IPS-20b (cell line): Measurements from ENCODE around the gene PRR3.
A peak's percentile ranks its signal among the peaks of the same experiment; 100 is the strongest.

ENCODE experiments used
- H3K27ac ChIP-seq: one replicate; pipeline ENCODE4 v1.5.1; 2013; ENCODE audit warnings: low read length
- H3K27me3 ChIP-seq: 2 replicates; pipeline ENCODE4 v1.6.1; 2013; ENCODE audit warnings: mild to moderate bottlenecking, low read length, inconsistent platforms; ENCODE audit not compliant: insufficient read depth
- H3K36me3 ChIP-seq: 2 replicates; pipeline ENCODE4 v1.6.1; 2013; ENCODE audit warnings: low read depth, mild to moderate bottlenecking, inconsistent platforms, low read length, moderate library complexity; ENCODE audit not compliant: insufficient read depth
- H3K4me1 ChIP-seq: 2 replicates; pipeline ENCODE4 v1.6.1; 2013; ENCODE audit warnings: mild to moderate bottlenecking, control low read depth, inconsistent platforms, low read length, moderate library complexity; ENCODE audit not compliant: insufficient read depth
- H3K4me3 ChIP-seq: 2 replicates; pipeline ENCODE4 v1.5.1; 2013; ENCODE audit warnings: mild to moderate bottlenecking, low read length, inconsistent platforms
- H3K9ac ChIP-seq: 2 replicates; pipeline ENCODE4 v1.6.1; 2013; ENCODE audit warnings: low read depth, mild to moderate bottlenecking, inconsistent platforms, low read length, moderate library complexity
- H3K9me3 ChIP-seq: 2 replicates; pipeline ENCODE4 v1.6.1; 2013; ENCODE audit warnings: mild to moderate bottlenecking, low read depth, low read length, inconsistent platforms; ENCODE audit not compliant: insufficient read depth

PRR3 gene

DNA sequence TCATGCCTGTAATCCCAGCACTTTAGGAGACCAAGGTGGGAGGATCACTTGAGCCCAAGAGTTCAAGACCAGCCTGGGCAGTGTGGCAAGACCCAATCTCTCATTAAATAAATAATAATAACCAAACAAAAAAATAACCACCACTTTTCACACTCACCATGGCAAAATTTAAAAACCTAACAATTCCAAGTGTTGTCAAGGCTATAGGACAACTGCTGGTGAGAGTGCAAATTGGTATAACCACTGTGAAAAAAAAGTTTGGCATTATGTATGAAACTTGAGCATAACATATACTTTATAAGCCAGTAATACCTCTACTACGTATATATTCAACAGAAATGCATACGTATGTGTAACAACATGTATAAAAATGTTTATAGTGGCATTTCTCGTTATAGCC, 3.8 kb downstream of the PRR3 start:
- Histone ChIP-seq H3K9me3 (no peaks in the 10 kb centered on the region), H3K27ac (no peak overlapping the region), H3K9ac (no peak overlapping the region), H3K4me3 (no peak overlapping the region), H3K4me1 (no peaks in the 10 kb centered on the region), H3K36me3 (peaks cover 35% of the 10 kb centered on the region), H3K27me3 (no peaks in the 10 kb centered on the region)

DNA sequence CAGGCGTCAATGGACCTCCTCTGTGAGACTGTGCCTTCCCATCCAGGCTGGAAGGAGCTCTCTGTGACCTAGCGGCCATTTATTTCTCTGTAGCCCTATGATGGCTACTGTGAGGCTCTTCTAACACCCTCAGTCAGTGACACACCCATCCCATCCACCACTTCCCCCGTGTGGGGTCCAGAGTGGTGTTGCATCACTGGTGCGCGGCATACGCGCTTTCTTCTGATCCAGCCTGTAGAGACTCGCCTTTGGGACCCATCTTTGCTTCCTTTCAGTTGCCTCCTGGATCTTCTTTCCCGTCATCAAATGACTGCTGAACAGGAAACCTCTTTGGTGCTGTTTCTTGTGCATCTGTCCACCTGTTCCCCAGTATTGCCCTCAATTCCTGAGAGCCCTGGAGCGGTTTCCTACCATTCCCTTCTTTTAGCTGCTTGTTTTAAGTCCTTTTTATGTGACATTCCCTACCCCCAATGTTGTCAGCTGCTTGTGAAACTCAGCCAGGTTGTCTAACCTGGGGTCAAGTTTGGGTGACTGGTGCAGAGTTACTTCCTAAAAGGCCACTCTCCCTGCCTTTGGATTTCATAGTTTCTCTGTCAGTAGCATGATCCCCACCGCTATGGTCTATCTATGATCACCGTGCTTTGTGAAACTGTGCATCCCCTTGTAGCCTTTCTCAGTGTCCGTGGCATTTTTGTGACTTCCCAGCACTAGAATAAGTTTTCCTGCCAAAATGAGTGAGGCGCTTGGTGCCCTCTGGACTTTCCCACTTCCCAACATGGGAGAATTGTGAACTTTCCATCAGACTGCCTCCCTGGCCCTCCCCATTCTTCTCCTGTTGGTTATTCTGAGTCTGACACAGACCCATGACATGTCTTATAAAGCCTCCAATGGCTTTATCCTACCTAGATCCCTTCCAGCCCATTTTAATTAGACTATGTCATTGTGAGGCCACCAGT, 5.7 kb downstream of the PRR3 start:
- H3K27ac ChIP-seq, result no peak overlapping the region
- no peaks in the 10 kb centered on the region for H3K27me3 ChIP-seq
- H3K4me3 ChIP-seq, result no peak overlapping the region
- no peak overlapping the region for H3K9ac ChIP-seq
- H3K4me1 ChIP-seq, result no peaks in the 10 kb centered on the region
- no peaks in the 10 kb centered on the region for H3K9me3 ChIP-seq
- H3K36me3 ChIP-seq, result peaks cover 35% of the 10 kb centered on the region

DNA sequence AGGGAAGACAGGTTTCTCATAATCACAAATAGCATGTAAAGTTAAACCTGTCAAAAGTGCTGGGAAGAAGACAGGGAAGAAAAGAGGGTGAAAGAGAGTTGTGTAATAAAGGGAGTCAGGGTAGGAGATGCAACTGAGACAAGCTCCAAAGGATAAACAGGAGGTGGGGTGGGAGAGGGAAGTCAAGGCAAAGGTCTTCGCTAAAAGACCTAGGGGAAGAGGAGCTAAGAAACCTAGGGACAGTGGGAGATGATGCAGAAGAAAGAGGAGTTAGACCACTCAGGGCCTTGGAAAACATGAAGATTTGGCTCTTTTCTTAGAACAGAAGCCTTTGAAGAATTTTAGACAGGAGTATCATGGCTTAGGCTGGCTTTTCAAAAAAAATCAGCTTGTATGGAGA, 7.0 kb downstream of the PRR3 start:
- peaks cover 28% of the 10 kb centered on the region for H3K36me3 ChIP-seq
- H3K9ac ChIP-seq, result no peak overlapping the region; the same call in 1 of the 2 replicates
- H3K27ac ChIP-seq, result no peak overlapping the region
- H3K4me3 ChIP-seq, result no peak overlapping the region
- no peaks in the 10 kb centered on the region for H3K9me3 ChIP-seq
- no peaks in the 10 kb centered on the region for H3K4me1 ChIP-seq
- no peaks in the 10 kb centered on the region for H3K27me3 ChIP-seq

DNA sequence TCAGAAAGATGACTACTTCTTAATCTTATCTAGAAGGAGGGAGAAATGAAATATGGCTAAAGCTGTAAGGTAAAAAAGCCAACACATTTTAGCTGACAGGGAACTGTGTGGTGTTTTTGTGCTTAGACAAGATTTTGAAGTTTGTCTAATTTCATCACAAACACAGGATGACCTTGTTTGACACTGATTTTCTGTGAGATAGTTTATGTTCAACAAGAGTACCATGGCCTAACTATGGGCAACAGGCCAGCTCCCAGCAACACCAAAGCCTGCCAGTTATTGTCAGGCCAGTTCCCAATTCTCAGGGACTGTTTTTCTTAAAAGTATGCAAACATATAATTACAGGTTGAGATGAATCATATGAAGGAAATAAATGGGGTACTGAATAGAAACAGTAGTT, 8.7 kb downstream of the PRR3 start:
- Histone ChIP-seq H3K27me3 (peaks cover 14% of the 10 kb centered on the region), H3K36me3 (peaks cover 23% of the 10 kb centered on the region), H3K4me1 (peaks cover 4% of the 10 kb centered on the region; the same call in 1 of the 2 replicates), H3K9ac (no peak overlapping the region), H3K27ac (no peak overlapping the region), H3K9me3 (no peaks in the 10 kb centered on the region), H3K4me3 (no peak overlapping the region)

DNA sequence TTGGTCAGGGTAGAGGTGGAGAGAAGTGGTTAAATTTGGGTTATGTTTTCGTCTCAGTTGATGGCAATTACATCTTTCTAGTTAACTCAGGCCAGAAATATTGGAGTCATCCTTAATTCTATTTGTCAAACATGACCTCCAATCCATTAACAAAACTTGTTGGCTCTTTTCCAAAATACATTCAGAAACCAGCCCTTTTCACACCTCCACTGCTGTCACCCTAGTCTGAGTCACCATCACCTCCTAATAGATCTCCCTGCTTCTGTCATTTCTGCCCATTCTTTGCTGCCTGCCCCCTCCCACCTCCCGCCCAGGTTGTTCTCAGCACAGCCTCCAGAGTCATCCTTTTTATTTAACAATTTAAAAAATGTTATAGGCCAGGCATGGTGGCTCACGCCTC, 11.2 kb downstream of the PRR3 start:
- H3K4me3 ChIP-seq, result no peak overlapping the region
- no peaks in the 10 kb centered on the region for H3K9me3 ChIP-seq

DNA sequence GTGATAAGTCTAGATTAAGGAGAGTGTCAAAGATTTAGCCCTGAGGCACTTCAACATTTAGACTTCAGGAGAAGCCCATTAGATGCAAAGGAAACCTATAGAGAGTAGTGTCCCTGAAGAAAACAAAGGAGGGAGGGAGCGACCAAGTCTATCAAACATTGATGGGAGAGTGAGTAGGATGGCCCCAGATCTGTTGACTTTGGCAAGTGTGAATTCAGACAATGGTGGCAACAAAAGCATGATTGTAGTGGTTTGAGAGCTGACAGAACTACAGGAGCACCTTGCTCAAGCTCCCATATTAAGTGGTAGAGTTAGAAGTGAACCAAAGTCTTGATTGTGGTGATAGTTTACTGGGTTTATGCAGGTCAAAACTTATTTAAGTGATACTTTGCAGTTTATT, 13.2 kb downstream of the PRR3 start:
- Histone ChIP-seq H3K4me3 (peak overlapping the region; percentile 87), H3K27me3 (peaks cover 16% of the 10 kb centered on the region), H3K36me3 (peaks cover 25% of the 10 kb centered on the region), H3K4me1 (peaks cover 10% of the 10 kb centered on the region; the same call in 1 of the 2 replicates), H3K27ac (no peak overlapping the region), H3K9ac (peak overlapping the region; percentile 87; the same call in 1 of the 2 replicates), H3K9me3 (no peaks in the 10 kb centered on the region)

More for the DNA sequence above, 11.2 kb downstream of the PRR3 start:
- Histone ChIP-seq H3K36me3 (peaks cover 10% of the 10 kb centered on the region; the same call in 1 of the 2 replicates), H3K27ac (no peak overlapping the region), H3K4me1 (peaks cover 10% of the 10 kb centered on the region; the same call in 1 of the 2 replicates), H3K9ac (no peak overlapping the region), H3K27me3 (peaks cover 16% of the 10 kb centered on the region)

DNA sequence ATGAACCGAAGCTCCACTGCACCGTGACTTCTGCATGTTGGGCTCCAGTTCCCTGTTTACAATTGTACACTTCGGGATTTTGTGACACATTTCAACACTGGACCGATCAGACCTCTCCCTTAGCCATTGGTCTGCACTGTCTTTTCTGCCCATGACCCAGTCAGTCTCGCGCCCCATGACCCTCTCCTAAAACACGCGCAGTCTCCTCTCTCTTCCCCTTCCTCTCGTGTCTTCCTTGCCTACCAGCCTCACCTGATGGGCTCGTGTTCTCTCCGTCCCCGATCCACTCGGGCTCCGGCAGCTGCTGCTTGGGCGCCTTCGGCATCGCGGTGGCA, 13.6 kb downstream of the PRR3 start:
- Histone ChIP-seq H3K36me3 (peaks cover 30% of the 10 kb centered on the region), H3K4me1 (peaks cover 10% of the 10 kb centered on the region; the same call in 1 of the 2 replicates), H3K9ac (peak overlapping the region; percentile 87), H3K4me3 (peak overlapping the region; percentile 87), H3K9me3 (no peaks in the 10 kb centered on the region), H3K27ac (no peak overlapping the region), H3K27me3 (peaks cover 16% of the 10 kb centered on the region)

DNA sequence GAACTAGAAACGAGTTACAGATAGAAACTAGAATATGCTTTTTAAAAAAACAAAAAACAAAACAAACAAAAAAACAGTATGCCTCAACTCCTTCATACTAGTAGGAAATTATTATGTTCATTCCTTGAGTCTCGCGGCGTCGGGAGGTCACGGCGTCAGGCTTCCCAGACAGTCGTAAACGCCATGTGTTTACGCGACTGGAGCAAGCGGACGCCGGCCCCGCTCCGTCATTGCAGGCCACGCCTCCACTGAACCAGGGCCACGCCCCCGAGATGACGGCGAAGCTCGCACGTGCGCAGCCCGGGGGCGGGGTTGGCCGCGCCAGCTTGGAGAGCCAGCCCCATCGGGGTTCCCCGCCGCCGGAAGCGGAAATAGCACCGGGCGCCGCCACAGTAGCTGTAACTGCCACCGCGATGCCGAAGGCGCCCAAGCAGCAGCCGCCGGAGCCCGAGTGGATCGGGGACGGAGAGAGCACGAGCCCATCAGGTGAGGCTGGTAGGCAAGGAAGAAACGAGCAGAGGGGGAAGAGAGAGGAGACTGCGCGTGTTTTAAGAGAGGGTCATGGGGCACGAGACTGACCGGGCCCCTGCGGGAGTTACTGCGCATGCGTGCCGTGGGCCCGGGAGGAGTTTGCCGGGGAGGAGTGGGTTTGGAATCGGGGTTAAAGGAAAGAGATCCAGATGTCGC, 14.1 kb downstream of the PRR3 start, which contains the start of gene ABCF1:
Gene ABCF1, plus strand, starts transcription at position 368 of the 687 bp plus-strand sequence. Its CDS starts 46 bp downstream, at position 414.
- peak within 1 kb of the TSS; percentile 87 for H3K9ac ChIP-seq
- no peaks in the 10 kb centered on the region for H3K9me3 ChIP-seq
- H3K27ac ChIP-seq, result no peak within 1 kb of the TSS
- peaks cover 32% of the 10 kb centered on the region for H3K36me3 ChIP-seq
- H3K4me3 ChIP-seq, result peak within 1 kb of the TSS; percentile 87
- H3K27me3 ChIP-seq, result peaks cover 16% of the 10 kb centered on the region
- H3K4me1 ChIP-seq, result peaks cover 10% of the 10 kb centered on the region; the same call in 1 of the 2 replicates

DNA sequence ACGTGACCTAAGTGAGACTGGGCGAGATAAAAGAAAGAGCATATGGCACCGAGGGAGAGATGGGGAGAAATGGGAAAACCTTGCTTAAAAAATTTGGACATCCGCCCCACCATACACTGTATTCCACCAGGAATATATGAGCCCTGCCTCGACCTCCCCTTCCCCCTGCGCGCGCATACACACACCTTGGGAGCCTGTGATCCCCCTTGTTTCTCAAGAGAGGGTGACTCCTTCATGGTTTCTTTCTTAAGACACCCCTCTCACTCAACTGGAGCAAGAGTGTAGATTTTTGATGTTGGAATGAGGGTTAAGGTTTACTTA, 14.6 kb downstream of the PRR3 start:
- peaks cover 10% of the 10 kb centered on the region; the same call in 1 of the 2 replicates for H3K4me1 ChIP-seq
- H3K27ac ChIP-seq, result no peak overlapping the region

DNA sequence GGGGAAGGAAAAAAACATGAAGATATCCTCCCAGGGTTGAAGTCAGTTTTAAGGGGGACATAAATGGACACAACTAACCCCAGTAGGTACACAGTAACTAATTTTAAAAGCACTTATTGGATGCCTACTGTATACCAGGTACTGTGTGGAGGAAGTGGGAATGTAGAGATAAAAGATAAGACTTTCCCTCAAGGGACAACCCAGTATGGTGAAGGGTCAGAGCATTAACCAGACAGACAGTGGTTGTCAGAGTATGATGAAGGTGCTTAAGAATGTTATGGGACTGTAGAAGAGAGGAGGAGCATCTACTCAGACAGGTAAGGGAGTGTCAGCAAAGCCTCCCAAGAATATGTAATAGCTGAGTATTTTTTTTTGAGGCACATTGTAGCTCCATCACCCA, 15.1 kb downstream of the PRR3 start:
- Histone ChIP-seq H3K36me3 (peaks cover 41% of the 10 kb centered on the region), H3K4me1 (peaks cover 10% of the 10 kb centered on the region; the same call in 1 of the 2 replicates)

More for the DNA sequence above, 14.6 kb downstream of the PRR3 start:
- Histone ChIP-seq H3K4me3 (peak overlapping the region; percentile 87), H3K27me3 (peaks cover 16% of the 10 kb centered on the region), H3K36me3 (peaks cover 36% of the 10 kb centered on the region), H3K9me3 (no peaks in the 10 kb centered on the region), H3K9ac (peak overlapping the region; percentile 87)

DNA sequence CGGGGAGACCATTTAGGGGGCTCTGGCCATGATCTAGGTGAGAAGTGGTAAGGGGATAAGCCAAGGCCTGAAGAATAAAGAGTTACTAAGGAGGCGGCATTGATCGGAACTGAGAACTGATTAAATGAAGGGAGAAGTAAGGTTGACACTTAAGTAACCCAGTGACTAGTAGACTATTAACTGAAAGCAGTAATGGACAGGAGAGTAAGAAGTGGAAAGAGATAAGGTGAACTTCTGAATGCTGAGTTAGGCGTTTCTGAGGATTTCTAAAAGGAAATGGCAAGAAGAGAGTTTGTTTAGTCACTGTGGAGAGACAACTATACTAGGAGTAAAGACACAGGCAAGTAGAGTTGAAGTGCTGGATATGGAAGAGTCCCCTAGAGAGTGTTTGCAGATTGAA, 16.0 kb downstream of the PRR3 start:
- Histone ChIP-seq H3K36me3 (peaks cover 50% of the 10 kb centered on the region), H3K4me1 (peaks cover 10% of the 10 kb centered on the region; the same call in 1 of the 2 replicates), H3K27me3 (peaks cover 16% of the 10 kb centered on the region), H3K27ac (no peak overlapping the region), H3K9me3 (no peaks in the 10 kb centered on the region), H3K9ac (peak overlapping the region; percentile 87; the same call in 1 of the 2 replicates), H3K4me3 (peak overlapping the region; percentile 87; the same call in 1 of the 2 replicates)

More for the DNA sequence above, 15.1 kb downstream of the PRR3 start:
- Histone ChIP-seq H3K9me3 (no peaks in the 10 kb centered on the region), H3K4me3 (peak overlapping the region; percentile 87), H3K9ac (peak overlapping the region; percentile 87; the same call in 1 of the 2 replicates), H3K27me3 (peaks cover 16% of the 10 kb centered on the region), H3K27ac (no peak overlapping the region)
